ENCODE data around the gene AASS.

DNA sequence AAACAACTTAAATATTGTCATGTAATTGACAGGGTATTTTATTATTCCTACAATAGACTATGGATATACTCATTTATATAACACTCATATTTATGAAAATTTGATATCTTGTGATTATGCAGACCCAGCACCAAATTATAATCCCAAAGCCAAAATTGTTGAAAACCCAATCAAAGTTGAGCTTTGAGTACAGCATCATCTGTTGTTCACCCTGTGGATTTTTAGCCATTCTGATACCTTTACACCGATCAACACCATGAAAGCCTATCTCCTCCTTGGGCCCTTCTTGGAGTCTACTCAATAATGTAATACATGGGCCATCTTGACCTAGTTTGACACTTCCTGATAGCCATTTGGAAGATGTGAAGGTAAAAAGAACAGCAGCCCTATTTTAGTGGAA is 49.5 kb downstream of the AASS start:
- TF ChIP-seq, protein P1, sequence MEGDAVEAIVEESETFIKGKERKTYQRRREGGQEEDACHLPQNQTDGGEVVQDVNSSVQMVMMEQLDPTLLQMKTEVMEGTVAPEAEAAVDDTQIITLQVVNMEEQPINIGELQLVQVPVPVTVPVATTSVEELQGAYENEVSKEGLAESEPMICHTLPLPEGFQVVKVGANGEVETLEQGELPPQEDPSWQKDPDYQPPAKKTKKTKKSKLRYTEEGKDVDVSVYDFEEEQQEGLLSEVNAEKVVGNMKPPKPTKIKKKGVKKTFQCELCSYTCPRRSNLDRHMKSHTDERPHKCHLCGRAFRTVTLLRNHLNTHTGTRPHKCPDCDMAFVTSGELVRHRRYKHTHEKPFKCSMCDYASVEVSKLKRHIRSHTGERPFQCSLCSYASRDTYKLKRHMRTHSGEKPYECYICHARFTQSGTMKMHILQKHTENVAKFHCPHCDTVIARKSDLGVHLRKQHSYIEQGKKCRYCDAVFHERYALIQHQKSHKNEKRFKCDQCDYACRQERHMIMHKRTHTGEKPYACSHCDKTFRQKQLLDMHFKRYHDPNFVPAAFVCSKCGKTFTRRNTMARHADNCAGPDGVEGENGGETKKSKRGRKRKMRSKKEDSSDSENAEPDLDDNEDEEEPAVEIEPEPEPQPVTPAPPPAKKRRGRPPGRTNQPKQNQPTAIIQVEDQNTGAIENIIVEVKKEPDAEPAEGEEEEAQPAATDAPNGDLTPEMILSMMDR (IDR thresholded peaks at IDR 0.05), result no peak
- TF ChIP-seq POLR2A (IDR thresholded peaks at IDR 0.05), result no peak
